HCT116 (cell line): ENCODE data around the gene GNG7. TPM values are rescaled to one million over a fixed set of nuclear protein-coding genes. Genes with fewer than 3 reads are reported as not detected.

ENCODE experiments used
- ATAC-seq: fragments of 200-7000 bp; cut with Tn5 transposase; 2 replicates; pipeline ENCODE4 v1.9.1; 2020; ENCODE audit warnings: mild to moderate bottlenecking, moderate library complexity
- BruUV-seq: library from RNA; stranded (reverse); fragments of 400-500 nt; replicated peaks from 2 replicates; lab custom pipeline; 2021; lab: Mats Ljungman, UMichigan
- CTCF ChIA-PET: fragments of 300-600 bp; sonication (Branson Sonifier 250); formaldehyde crosslinking; loops from one replicate; lab custom pipeline; 2021; ENCODE audit warnings: antibody characterized with exemption; lab: Charles Lee
- POLR2A ChIA-PET: fragments of 300-600, 350-600 bp; sonication (Branson Sonifier 250); formaldehyde crosslinking; loops from one replicate; lab custom pipeline; 2021; ENCODE audit warnings: antibody characterized with exemption; lab: Charles Lee
- RAD21 ChIA-PET, 2 experiments: fragments of 300-600 bp; sonication (Branson Sonifier 250); formaldehyde crosslinking; loops; one replicate each; lab custom pipeline; 2023; ENCODE audit warnings: low total read pairs in 2 of 2; ENCODE audit not compliant: uncharacterized antibody in 2 of 2, unreplicated experiment in 2 of 2, low non-redundant PET in 1 of 2; lab: Charles Lee
- DNase-seq: peaks from one replicate; pipeline ENCODE4 v3.0.0-alpha.2; 2010; ENCODE audit warnings: low read depth, low spot score
- H2AFZ ChIP-seq: fragments of 200-600 bp; shearing (Covaris generic), sonication (generic); 2 replicates; pipeline ENCODE4 v1.6.1; 2017; ENCODE audit warnings: low read depth, mixed run types, mixed read lengths, antibody characterized with exemption, low read length; ENCODE audit not compliant: poor library complexity, severe bottlenecking
- H3K27ac ChIP-seq: 2 replicates; pipeline ENCODE4 v1.5.1; 2012; ENCODE audit warnings: low read depth, low read length
- H3K27me3 ChIP-seq: fragments of 200-600 bp; sonication (generic); 2 replicates; pipeline ENCODE4 v1.6.1; 2016; ENCODE audit warnings: mixed run types, low read length, mixed read lengths; ENCODE audit not compliant: insufficient read depth
- H3K36me3 ChIP-seq, 2 experiments: fragments of 200-500 bp in 1 of 2; fragments of 200-600 bp in 1 of 2; sonication (Bioruptor generic) in 1 of 2; sonication (generic) in 1 of 2; 2 replicates each; pipeline versions ENCODE4 v1.5.1 to v1.6.1; 2014 to 2016; ENCODE audit warnings: low read length in 2 of 2, inconsistent platforms in 1 of 2, mixed read lengths in 1 of 2, mixed run types in 1 of 2; ENCODE audit not compliant: insufficient read depth in 2 of 2, control insufficient read depth in 1 of 2
- H3K4me1 ChIP-seq, 2 experiments: fragments of 200-600 bp in 1 of 2; sonication (generic) in 1 of 2; 2 replicates each; pipeline versions ENCODE4 v1.5.1 to v1.6.1; 2012 to 2017; ENCODE audit warnings: low read length in 2 of 2, inconsistent platforms in 1 of 2, mild to moderate bottlenecking in 1 of 2, mixed read lengths in 1 of 2, mixed run types in 1 of 2, moderate library complexity in 1 of 2; ENCODE audit not compliant: insufficient read depth in 2 of 2, control insufficient read depth in 1 of 2
- H3K4me2 ChIP-seq: fragments of 200-600 bp; sonication (generic); 2 replicates; pipeline ENCODE4 v1.6.1; 2017; ENCODE audit warnings: mixed run types, low read length, mixed read lengths
- H3K4me3 ChIP-seq, 2 experiments: fragments of 200-600 bp in 1 of 2; sonication (generic) in 1 of 2; replicated peaks in 1 of 2; 2 replicates each; pipeline ENCODE4 v1.5.1; 2011 to 2016; ENCODE audit warnings: low read length in 2 of 2, control low read depth in 1 of 2, low read depth in 1 of 2, mild to moderate bottlenecking in 1 of 2, mixed read lengths in 1 of 2, mixed run types in 1 of 2
- H3K79me2 ChIP-seq: fragments of 200-600 bp; sonication (generic); 2 replicates; pipeline ENCODE4 v1.6.1; 2017; ENCODE audit warnings: mild to moderate bottlenecking, mixed run types, low read length, moderate library complexity, mixed read lengths; ENCODE audit not compliant: insufficient read depth
- H3K9ac ChIP-seq: fragments of 200-600 bp; sonication (generic); 2 replicates; pipeline ENCODE4 v1.6.1; 2016; ENCODE audit warnings: low read length, mixed read lengths
- H3K9me2 ChIP-seq: fragments of 200-600 bp; sonication (generic), shearing (Covaris generic); 2 replicates; pipeline ENCODE4 v1.6.1; 2017; ENCODE audit warnings: mixed run types, mild to moderate bottlenecking, moderate library complexity; ENCODE audit not compliant: insufficient read depth
- H3K9me3 ChIP-seq, 2 experiments: fragments of 200-500 bp in 1 of 2; fragments of 200-600 bp in 1 of 2; sonication (Bioruptor generic) in 1 of 2; sonication (generic) in 1 of 2; 2 replicates each; pipeline ENCODE4 v1.6.1; 2014 to 2017; ENCODE audit warnings: low read length in 2 of 2, mixed read lengths in 2 of 2, inconsistent platforms in 1 of 2, low read depth in 1 of 2, mild to moderate bottlenecking in 1 of 2, mixed run types in 1 of 2, moderate library complexity in 1 of 2; ENCODE audit not compliant: control insufficient read depth in 1 of 2, insufficient read depth in 1 of 2
- H4K20me1 ChIP-seq: fragments of 200-600 bp; sonication (generic), shearing (Covaris generic); 2 replicates; pipeline ENCODE4 v1.6.1; 2017; ENCODE audit warnings: mixed run types, mild to moderate bottlenecking, moderate library complexity; ENCODE audit not compliant: insufficient read depth
- CBX3 ChIP-seq: IDR thresholded peaks from 2 replicates; pipeline ENCODE4 v1.6.1; 2012; ENCODE audit warnings: low read depth
- CEBPB ChIP-seq: IDR thresholded peaks from 2 replicates; pipeline ENCODE4 v1.6.1; 2012; ENCODE audit warnings: low read depth
- EGR1 ChIP-seq: IDR thresholded peaks from 2 replicates; pipeline ENCODE4 v1.6.1; 2012; ENCODE audit warnings: low read depth
- ELF1 ChIP-seq: IDR thresholded peaks from 2 replicates; pipeline ENCODE4 v1.6.1; 2012; ENCODE audit warnings: low read depth, borderline replicate concordance
- EZH2 ChIP-seq: fragments of 200-600 bp; sonication (generic); IDR thresholded peaks from 2 replicates; pipeline ENCODE4 v1.6.1; 2017; ENCODE audit warnings: antibody characterized with exemption, mixed run types
- FOSL1 ChIP-seq: IDR thresholded peaks from 2 replicates; pipeline ENCODE4 v1.6.1; 2012; ENCODE audit warnings: low read depth
- MAX ChIP-seq: IDR thresholded peaks from 2 replicates; pipeline ENCODE4 v1.6.1; 2012
- POLR2A ChIP-seq: IDR thresholded peaks from 2 replicates; pipeline ENCODE4 v1.7.0; 2011; ENCODE audit warnings: borderline replicate concordance; ENCODE audit not compliant: insufficient read depth, insufficient read length; ENCODE audit errors: extremely low read depth
- POLR2AphosphoS5 ChIP-seq: IDR thresholded peaks from 2 replicates; pipeline ENCODE4 v1.6.1; 2011; ENCODE audit warnings: mild to moderate bottlenecking, low read depth, low read length, moderate library complexity
- SIN3A ChIP-seq: IDR thresholded peaks from 2 replicates; pipeline ENCODE4 v1.6.1; 2012; ENCODE audit warnings: low read depth
- SP1 ChIP-seq: IDR thresholded peaks from 2 replicates; pipeline ENCODE4 v1.6.1; 2012; ENCODE audit warnings: low read depth
- SRF ChIP-seq: IDR thresholded peaks from 2 replicates; pipeline ENCODE4 v1.6.1; 2012; ENCODE audit warnings: low read depth
- TCF7L2 ChIP-seq: IDR thresholded peaks from 2 replicates; pipeline ENCODE4 v1.7.0; 2011; ENCODE audit warnings: borderline replicate concordance, inconsistent platforms; ENCODE audit not compliant: insufficient read depth, insufficient read length; ENCODE audit errors: extremely low read depth
- YY1 ChIP-seq: IDR thresholded peaks from 2 replicates; pipeline ENCODE4 v1.6.1; 2011; ENCODE audit warnings: low read length, low read depth, moderate library complexity, mild to moderate bottlenecking; ENCODE audit not compliant: insufficient replicate concordance; ENCODE audit errors: extremely low read depth
- ZFX ChIP-seq: fragments of 450-650 bp; IDR thresholded peaks from 2 replicates; pipeline ENCODE4 v1.6.1; 2017
- intact Hi-C: fragments of 100-400 bp; cut with micrococcal nuclease; formaldehyde crosslinking; loops from 2 replicates; pipeline ENCODE4 v1.10.0; 2022
- total RNA-seq: library from RNA; stranded (reverse); gene quantifications from one replicate; pipeline ENCODE4 v1.2.1, GENCODE V29; 2021; ENCODE audit not compliant: unreplicated experiment
- TF ChIP-seq, protein P1 (sequence below), 3 experiments: fragments of 200-600 bp in 1 of 3; sonication (generic) in 1 of 3; IDR thresholded peaks in 2 of 3; conservative IDR thresholded peaks in 1 of 3; 2 replicates each; pipeline ENCODE4 v1.5.1; 2012 to 2017; ENCODE audit warnings: low read depth in 2 of 3, low read length in 2 of 3, antibody characterized with exemption in 1 of 3, borderline replicate concordance in 1 of 3, control low read depth in 1 of 3, mild to moderate bottlenecking in 1 of 3, mixed read lengths in 1 of 3, mixed run types in 1 of 3, moderate library complexity in 1 of 3; ENCODE audit not compliant: insufficient read depth in 1 of 3
- TF ChIP-seq, protein P2 (sequence below): IDR thresholded peaks from 2 replicates; pipeline ENCODE4 v1.6.1; 2012

GNG7 gene
- total RNA-seq, 1 experiment from 2014 or later: 11.3 TPM

DNA sequence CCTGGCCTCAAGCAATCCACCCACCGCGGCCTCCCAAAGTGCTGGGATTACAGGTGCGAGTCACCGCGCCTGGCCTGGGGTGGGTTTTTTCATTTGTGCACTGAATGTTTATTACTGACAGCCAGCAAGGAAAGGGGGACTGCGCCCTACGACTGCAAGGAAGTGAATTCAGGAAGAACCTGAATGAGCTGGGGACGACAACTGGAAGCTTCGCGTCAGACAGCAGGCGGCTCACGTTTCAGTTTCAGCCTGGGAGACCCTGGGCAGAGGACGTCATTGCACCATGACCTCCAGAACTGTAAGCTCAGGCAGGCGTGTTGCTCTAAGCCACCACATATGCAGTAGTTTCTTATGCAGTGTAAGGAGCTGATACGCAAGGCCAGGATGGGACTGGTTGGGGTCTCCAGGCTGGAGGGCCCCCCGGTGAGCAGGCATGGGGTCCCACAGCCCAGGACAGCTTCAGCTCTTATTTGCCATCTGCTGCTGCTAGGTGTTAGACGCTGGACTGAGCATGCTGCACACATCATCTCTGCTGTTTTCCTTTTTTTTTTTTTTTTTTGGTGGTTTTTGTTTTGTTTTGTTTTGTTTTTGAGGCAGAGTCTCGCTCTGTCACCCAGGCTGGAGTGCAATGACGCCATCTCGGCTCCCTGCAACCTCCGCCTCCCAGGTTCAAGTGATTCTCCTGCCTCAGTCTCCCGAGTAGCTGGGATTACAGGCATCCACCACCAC, 160.0 kb downstream of the GNG7 start:
- Histone ChIP-seq H3K9me3 (no peaks in the 10 kb centered on the region), H3K36me3 (no peaks in the 10 kb centered on the region), H3K9ac (peak overlapping the region; percentile 69), H3K4me1 (peaks cover 51 to 86% of the 10 kb centered on the region in 2 experiments), H4K20me1 (no peaks in the 10 kb centered on the region), H3K4me2 (peak overlapping the region; percentile 74), H2AFZ (no peak overlapping the region), H3K79me2 (no peaks in the 10 kb centered on the region), H3K27ac (peak overlapping the region; percentile 80), H3K27me3 (no peaks in the 10 kb centered on the region), H3K9me2 (no peaks in the 10 kb centered on the region), H3K4me3 (no peak overlapping the region)
- intact Hi-C loops: no loop called here
- ChIA-PET POLR2A (interaction anchor here (1.0 to 6.8 kb wide), 7 partner anchors 9 to 66 kb away, joined by 3 to 55 read pairs (median 8); partner anchors contain the start of gene GADD45B), RAD21 (interaction anchor here (1.4 to 1.6 kb wide), 2 partner anchors 67 kb away, joined by 5 to 9 read pairs; partner anchors contain the start of gene GADD45B (in 2 of the 2)), CTCF (interaction anchor here (0.9 to 2.1 kb wide), 4 partner anchors 37 to 69 kb away, joined by 3 to 9 read pairs (median 5); partner anchors contain the start of gene GADD45B)
- TF ChIP-seq CEBPB (no peak), SRF (no peak), EGR1 (no peak), ELF1 (no peak), MAX (no peak), YY1 (no peak), POLR2A (no peak), POLR2AphosphoS5 (no peak), SIN3A (no peak), SP1 (no peak), FOSL1 (no peak), TCF7L2 (no peak), ZFX (no peak), EZH2 (no peak), CBX3 (no peak)
- TF ChIP-seq, protein P1, sequence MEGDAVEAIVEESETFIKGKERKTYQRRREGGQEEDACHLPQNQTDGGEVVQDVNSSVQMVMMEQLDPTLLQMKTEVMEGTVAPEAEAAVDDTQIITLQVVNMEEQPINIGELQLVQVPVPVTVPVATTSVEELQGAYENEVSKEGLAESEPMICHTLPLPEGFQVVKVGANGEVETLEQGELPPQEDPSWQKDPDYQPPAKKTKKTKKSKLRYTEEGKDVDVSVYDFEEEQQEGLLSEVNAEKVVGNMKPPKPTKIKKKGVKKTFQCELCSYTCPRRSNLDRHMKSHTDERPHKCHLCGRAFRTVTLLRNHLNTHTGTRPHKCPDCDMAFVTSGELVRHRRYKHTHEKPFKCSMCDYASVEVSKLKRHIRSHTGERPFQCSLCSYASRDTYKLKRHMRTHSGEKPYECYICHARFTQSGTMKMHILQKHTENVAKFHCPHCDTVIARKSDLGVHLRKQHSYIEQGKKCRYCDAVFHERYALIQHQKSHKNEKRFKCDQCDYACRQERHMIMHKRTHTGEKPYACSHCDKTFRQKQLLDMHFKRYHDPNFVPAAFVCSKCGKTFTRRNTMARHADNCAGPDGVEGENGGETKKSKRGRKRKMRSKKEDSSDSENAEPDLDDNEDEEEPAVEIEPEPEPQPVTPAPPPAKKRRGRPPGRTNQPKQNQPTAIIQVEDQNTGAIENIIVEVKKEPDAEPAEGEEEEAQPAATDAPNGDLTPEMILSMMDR (IDR thresholded peaks at IDR 0.05 in 2 of 3, conservative IDR thresholded peaks at IDR 0.05 in 1 of 3; ENCODE audit: borderline replicate concordance in 1 of 3, insufficient read depth in 1 of 3, low read depth in 2 of 3, low read length in 2 of 3): no peak
- TF ChIP-seq, protein P2, sequence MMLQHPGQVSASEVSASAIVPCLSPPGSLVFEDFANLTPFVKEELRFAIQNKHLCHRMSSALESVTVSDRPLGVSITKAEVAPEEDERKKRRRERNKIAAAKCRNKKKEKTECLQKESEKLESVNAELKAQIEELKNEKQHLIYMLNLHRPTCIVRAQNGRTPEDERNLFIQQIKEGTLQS: no peak
- no TSS peak for BruUV-seq
- DNase-seq: no peak
- no peak for ATAC-seq
